Spleen (tissue), 7 donors: ENCODE results near the gene ERICH2.

Source experiments
- CTCF ChIP-seq, 11 experiments: fragments of 200-600 bp in 7 of 11; fragments of 450-650 bp in 4 of 11; sonication (generic) in 4 of 11; IDR thresholded peaks in 8 of 11; conservative IDR thresholded peaks in 3 of 11; 1 replicate in 7 of 11; 2 replicates in 4 of 11; pipeline versions ENCODE4 v1.4.0 to v1.8.0; 2016 to 2021; ENCODE audit warnings: antibody characterized with exemption in 11 of 11, inconsistent platforms in 4 of 11, mild to moderate bottlenecking in 1 of 11
- POLR2AphosphoS5 ChIP-seq, 3 donors: sonication (generic); formaldehyde crosslinking; IDR thresholded peaks; one replicate each; pipeline ENCODE4 v1.5.1; 2017; ENCODE audit warnings: antibody characterized with exemption in 3 of 3
- donor health status: DM: no; HTN: no; CAD: no; lungs with moderate emphysema.
- donor health status: DM: no; HTN: no; CAD: no.
- donor health status: DM: no; HTN: no; CAD: no.

GRCh38 chr2:170845343-170845742, 75.2 kb downstream of the ERICH2 start:
- TF ChIP-seq POLR2AphosphoS5 (IDR thresholded peaks at IDR 0.05) (no peak), CTCF (IDR thresholded peaks at IDR 0.05 in 8 of 11, conservative IDR thresholded peaks at IDR 0.05 in 3 of 11) (no peak)
